H1 (cell line): ENCODE results near the gene GPLD1. TPM values are rescaled to one million over a fixed set of nuclear protein-coding genes. Genes with fewer than 3 reads are reported as not detected.

Experiments
- CHD7 ChIP-seq: fragments of 300-600 bp; sonication (generic); IDR thresholded peaks from 2 replicates; pipeline ENCODE4 v1.7.1; 2012; ENCODE audit warnings: low read length, moderate library complexity, mild to moderate bottlenecking, inconsistent platforms; ENCODE audit not compliant: insufficient replicate concordance
- TAF7 ChIP-seq: optimal IDR thresholded peaks from 2 replicates; pipeline ENCODE3; 2011; ENCODE audit warnings: low read depth, mild to moderate bottlenecking, inconsistent platforms, low read length, moderate library complexity, borderline replicate concordance
- polyA plus RNA-seq, 7 experiments: library from polyadenylated mRNA; depleted of rRNA in 3 of 7; stranded (reverse) in 5 of 7; unstranded in 2 of 7; fragments of >200 nt in 5 of 7; fragments of 200-250 nt in 2 of 7; gene quantifications; 1 replicate in 5 of 7; 2 replicates in 1 of 7; 4 replicates in 1 of 7; pipeline versions ENCODE4 v1.2.1 to v1.2.3, GENCODE V29; 2011 to 2013; ENCODE audit warnings: missing spikeins in 2 of 7, mixed read lengths in 2 of 7
- total RNA-seq: library from RNA; stranded (reverse); fragmentation: NEBNext Ultra II Directional; extraction: Animal tissue kit (Norgen Biotek cat#: 25700); gene quantifications from 2 replicates; pipeline ENCODE4 v1.2.1, GENCODE V29; 2021

GPLD1 gene
- total and polyA plus RNA-seq, 2 of the 8 experiments (the other 6 are each of a cell fraction or from before 2014, with no cell fraction given), result 3.7 to 5.3 TPM

- TF ChIP-seq CHD7 (no peak), TAF7 (no peak)
These were observed 14.9 kb upstream of the GPLD1 start (continued) for GRCh38 chr6:24504287-24504648.
